ENCODE results near the gene TPCN2. TPM values are rescaled to one million over a fixed set of nuclear protein-coding genes. Genes with fewer than 3 reads are reported as not detected.

TPCN2 gene
- total and polyA plus RNA-seq, 11 donors: 4.1 to 17.6 (median 7.5) TPM

DNA sequence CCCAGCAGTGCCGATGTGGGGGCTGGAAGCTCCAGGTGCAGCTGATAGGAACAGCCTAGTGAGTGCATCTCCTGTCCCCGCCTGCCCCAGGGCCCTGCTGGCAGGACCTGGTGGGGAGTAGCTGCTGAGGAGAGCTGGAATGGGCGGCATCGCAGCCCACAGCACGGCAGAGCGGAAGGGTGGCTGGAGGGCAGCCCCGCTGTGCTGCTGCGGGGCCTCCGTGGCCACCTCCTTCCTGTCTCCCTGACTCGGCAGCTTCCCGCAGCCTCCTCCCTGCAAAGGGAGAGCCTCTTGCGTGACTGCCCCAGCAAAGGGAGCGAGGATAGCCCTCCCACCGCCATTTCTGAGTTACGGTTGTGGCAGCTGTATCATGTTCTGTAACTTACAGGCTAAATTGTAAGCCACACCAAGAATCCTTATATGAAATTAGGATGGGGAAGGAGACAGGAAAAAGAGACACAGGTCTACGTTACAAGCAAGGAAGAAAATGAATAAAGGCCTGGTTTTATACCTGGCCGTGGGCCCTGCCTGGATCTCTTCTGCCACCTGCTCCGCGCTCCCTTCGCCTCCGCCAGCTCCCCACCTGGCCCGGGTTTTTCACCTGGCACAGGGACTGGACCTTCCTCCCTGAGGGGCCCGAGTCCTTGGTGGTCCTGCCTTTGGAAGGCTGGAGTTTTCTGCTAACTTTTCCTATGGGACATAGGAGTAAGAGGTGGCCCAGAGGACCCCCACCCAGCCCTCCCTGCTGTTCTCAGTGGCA is 10.0 kb downstream of the TPCN2 start:
- no peaks in the 10 kb centered on the region for H3K27me3 ChIP-seq
- H3K9me3 ChIP-seq: no peaks in the 10 kb centered on the region
- intact Hi-C loops (cut with DNase I): loop anchor here in 1 of 10 donors (10.0 kb wide), 1 partner anchor 154 kb away; the partner anchor contains the start of genes IGHMBP2 and MRPL21
- no peak overlapping the region for H3K27ac ChIP-seq
- WGBS, 4 donors: 86 to 96% (median 91%) methylated on average over 21 to 23 of the region's 23 CpGs
- ATAC-seq (no peak), DNase-seq (peak in 1 of 5 donors; percentile 44)
- TF ChIP-seq, protein P1, sequence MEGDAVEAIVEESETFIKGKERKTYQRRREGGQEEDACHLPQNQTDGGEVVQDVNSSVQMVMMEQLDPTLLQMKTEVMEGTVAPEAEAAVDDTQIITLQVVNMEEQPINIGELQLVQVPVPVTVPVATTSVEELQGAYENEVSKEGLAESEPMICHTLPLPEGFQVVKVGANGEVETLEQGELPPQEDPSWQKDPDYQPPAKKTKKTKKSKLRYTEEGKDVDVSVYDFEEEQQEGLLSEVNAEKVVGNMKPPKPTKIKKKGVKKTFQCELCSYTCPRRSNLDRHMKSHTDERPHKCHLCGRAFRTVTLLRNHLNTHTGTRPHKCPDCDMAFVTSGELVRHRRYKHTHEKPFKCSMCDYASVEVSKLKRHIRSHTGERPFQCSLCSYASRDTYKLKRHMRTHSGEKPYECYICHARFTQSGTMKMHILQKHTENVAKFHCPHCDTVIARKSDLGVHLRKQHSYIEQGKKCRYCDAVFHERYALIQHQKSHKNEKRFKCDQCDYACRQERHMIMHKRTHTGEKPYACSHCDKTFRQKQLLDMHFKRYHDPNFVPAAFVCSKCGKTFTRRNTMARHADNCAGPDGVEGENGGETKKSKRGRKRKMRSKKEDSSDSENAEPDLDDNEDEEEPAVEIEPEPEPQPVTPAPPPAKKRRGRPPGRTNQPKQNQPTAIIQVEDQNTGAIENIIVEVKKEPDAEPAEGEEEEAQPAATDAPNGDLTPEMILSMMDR (IDR thresholded peaks at IDR 0.05): no peak
- no peak for TF ChIP-seq POLR2A (IDR thresholded peaks at IDR 0.05)
- no peak overlapping the region for H3K4me3 ChIP-seq
- peaks cover 0 to 59% (median 35%) of the 10 kb centered on the region in 9 donors for H3K36me3 ChIP-seq
- H3K4me1 ChIP-seq: peaks cover 0 to 30% (median 9%) of the 10 kb centered on the region in 12 donors

DNA sequence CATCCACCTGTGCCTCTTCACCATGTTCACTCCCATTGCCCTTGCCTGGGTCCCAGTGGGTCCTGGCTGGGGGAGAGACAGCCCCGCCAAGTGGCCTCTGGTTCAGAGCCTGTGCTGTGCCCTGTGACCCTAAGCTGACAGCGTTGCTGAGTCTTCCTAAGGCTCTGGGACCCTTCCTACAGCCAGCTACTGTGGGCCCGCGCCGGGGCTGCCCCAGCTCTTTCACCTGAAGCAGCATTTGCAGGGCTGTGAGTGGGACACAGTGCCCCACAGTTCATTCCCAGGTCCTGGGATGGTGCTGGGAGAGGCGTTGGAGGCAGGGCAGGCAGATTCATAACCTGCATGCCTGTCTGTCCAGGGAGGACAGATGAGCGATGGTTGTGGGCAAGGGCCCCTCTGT is 10.7 kb downstream of the TPCN2 start:
- H3K4me1 ChIP-seq: peaks cover 0 to 22% (median 4%) of the 10 kb centered on the region in 12 donors
- no peaks in the 10 kb centered on the region for H3K27me3 ChIP-seq
- DNase-seq (peak in 1 of 5 donors; percentile 61), ATAC-seq (no peak)
- TF ChIP-seq POLR2A (IDR thresholded peaks at IDR 0.05): no peak
- TF ChIP-seq, protein P1 (IDR thresholded peaks at IDR 0.05): no peak
- intact Hi-C loops (cut with DNase I): loop anchor here in 1 of 10 donors (10.0 kb wide), 1 partner anchor 155 kb away; the partner anchor contains the start of genes IGHMBP2 and MRPL21
- 90 to 95% (median 94%) methylated on average over 6 to 7 of the region's 7 CpGs; no CpG with 5 or more reads in 1 of the 4 donors for WGBS, 4 donors
- H3K36me3 ChIP-seq: peaks cover 0 to 57% (median 37%) of the 10 kb centered on the region in 9 donors
- H3K4me3 ChIP-seq: no peak overlapping the region
- no peaks in the 10 kb centered on the region for H3K9me3 ChIP-seq
- H3K27ac ChIP-seq: no peak overlapping the region

DNA sequence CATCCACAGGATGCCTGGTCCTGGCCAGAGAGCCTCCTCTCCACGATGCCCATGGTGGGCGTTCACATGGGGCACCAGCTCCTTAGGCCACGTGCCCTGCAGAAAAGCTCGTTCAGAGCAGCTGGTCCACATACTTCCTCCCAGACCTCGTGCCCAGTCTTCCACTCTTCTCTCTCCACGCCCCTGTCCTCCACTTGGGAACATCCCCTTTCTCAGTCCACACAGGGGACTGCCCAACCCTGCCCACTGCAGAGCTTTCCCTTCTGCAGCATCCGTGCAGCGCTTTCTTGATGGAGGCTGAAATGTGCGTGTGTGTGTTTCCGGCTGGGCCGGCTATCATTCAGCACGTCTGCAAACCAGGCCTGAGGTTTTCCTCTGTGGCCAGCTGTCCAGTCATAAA is 11.3 kb downstream of the TPCN2 start:
- Histone ChIP-seq H3K9me3 (no peaks in the 10 kb centered on the region), H3K27me3 (no peaks in the 10 kb centered on the region), H3K36me3 (peaks cover 0 to 51% (median 36%) of the 10 kb centered on the region in 9 donors), H3K27ac (no peak overlapping the region), H3K4me1 (peaks cover 0 to 22% (median 4%) of the 10 kb centered on the region in 12 donors), H3K4me3 (no peak overlapping the region)
- 84 to 88% (median 86%) methylated on average over 12 of the region's 12 CpGs for WGBS, 4 donors
- TF ChIP-seq, protein P1 (IDR thresholded peaks at IDR 0.05): no peak
- TF ChIP-seq POLR2A (IDR thresholded peaks at IDR 0.05): no peak
- ATAC-seq (peak in 1 of 4 donors; percentile 17), DNase-seq (peak in 1 of 5 donors; percentile 34)
- intact Hi-C loops (cut with DNase I): loop anchor here in 1 of 10 donors (10.0 kb wide), 1 partner anchor 155 kb away; the partner anchor contains the start of genes IGHMBP2 and MRPL21

Data from heart left ventricle (tissue), 16 donors.